GM04504 (cell line): ENCODE data around the gene ROCK2.
A peak's percentile ranks its signal among the peaks of the same experiment; 100 is the strongest.

ENCODE experiments used
- DNase-seq: peaks from one replicate; pipeline ENCODE4 v3.0.0-alpha.2; 2012; ENCODE audit warnings: low read depth

ROCK2 gene

DNA sequence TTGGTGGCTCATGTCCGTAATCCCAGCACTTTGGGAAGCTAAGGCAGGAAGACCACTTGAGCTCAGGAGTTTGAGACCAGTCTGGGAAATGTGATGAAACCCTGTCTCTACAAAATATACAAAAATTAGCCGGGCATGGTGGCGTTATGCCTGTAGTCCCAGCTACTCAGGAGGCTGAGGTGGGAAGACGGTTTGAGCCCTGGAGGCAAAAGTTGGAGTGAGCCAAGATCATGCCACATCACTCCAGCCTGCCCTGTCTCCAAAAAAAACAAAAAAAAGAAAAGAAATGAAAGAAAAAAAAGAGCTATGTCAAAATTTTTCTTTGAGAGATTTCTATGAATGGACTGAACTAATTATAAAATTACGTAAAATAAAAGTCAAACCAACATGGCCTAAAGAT is 34.7 kb downstream of the ROCK2 start:
- DNase-seq = no peak

DNA sequence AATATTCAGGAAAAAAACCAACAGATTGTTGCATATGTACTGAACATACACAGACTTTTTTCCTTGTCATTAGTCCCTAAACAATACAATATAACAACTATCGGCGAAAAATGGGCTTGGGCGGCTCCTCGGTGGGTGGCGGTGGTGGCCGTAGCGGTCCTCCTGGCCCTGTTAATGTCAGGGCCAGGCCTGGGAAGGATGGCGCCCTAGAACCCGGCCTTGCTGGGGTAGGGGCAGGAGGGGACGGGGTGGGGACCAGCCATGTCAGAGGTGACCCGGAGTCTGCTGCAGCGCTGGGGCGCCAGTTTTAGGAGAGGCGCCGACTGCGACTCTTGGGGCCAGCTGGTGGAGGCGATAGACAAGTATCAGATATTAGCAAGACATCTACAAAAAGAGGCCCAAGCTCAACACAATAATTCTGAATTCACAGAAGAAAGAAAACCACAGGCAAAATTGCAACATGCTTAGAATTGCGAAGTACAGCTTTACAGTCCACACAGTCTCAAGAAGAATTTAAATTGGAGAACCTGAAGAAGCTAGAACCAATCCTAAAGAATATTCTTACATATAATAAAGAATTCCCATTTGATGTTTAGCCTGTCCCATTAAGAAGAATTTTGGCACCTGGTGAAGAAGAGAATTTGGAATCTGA is 36.5 kb downstream of the ROCK2 start:
- DNase-seq = no peak

DNA sequence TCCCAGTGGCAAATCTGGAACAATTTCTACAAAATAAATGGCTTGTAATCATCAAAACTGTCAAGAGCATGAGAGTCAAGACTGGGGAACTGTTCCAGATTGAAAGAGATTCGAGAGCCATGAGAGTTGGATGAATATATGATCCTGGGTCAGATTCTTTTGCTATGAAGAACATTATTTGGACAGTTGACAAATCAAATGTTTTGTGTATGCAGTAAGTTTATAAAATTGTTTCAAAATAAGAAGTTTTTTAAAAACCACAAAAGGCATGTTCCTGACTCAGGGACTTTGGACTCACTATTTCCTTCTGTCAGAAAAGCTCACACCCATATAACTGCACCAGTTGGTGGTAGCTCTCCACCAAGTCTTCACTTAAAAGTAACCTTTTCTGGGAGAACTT is 38.5 kb downstream of the ROCK2 start:
- peak; percentile 79 for DNase-seq

DNA sequence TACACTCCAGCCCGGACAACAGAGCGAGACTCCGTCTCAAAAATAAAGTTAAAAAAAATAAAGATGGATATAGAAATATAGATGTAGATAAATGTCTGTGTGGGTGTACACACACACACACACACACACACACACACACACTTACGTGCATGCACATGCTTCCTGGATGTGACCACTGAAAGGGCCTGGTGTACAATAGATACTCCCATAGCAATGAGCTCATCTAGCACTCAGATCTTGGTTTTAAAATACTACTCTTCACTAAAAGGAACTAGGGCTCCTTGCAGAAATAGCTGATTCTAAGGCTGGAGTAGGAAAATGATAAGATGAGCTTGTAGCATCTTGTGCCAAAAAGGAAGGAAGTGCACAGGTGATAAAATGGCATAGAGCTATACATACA is 39.1 kb downstream of the ROCK2 start:
- DNase-seq = no peak

DNA sequence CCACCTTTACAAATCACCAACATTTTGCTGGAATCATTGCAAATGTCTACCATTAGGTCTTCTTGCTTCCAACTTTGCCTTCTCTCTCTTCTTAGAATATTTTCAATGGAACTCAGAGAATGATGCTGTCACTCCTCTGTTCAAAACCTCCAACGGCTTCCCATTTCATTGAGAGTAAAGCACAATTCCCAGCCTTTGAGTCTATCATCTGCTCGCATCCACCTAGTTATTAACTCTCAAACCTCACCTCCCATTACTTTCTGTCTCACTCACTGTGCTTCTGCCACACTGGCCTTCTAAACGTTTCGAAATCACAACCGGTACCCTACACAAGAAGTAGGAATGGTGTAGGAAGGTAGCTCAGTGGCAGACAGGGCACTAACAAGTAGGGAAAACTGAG is 40.0 kb downstream of the ROCK2 start:
- DNase-seq = no peak

DNA sequence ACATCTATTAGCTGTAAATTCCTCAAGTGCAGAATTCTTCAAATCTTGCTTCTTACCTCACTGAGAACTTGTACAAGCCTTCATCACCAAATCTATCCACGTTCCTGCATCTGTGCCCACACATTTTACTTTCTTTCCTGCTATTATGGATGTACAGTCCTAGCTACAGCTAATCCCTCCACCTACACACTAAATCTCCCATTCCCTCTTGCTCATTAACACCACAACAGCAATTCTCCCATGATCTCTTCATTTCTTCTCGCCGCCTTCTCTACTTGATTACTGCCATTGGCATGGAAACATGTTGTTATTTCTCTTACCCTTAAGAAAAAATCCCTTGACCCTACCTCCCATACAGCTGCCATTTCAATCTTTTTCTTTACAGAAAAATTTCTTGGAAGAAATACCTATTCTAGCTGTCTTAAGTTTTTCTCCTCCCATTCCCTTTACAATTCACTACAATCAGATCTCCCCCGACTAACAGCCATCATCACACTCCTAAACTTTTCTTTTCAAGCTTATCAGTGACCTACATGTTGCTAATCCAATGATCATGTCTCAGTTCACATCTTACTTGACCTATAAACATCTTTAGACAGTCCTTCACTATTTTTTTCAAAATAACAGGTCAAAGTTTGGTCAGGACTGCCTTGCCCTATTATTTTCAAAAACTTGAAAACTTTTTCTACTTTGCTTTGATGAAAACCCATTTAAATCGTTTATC is 41.0 kb downstream of the ROCK2 start:
- DNase-seq = no peak

DNA sequence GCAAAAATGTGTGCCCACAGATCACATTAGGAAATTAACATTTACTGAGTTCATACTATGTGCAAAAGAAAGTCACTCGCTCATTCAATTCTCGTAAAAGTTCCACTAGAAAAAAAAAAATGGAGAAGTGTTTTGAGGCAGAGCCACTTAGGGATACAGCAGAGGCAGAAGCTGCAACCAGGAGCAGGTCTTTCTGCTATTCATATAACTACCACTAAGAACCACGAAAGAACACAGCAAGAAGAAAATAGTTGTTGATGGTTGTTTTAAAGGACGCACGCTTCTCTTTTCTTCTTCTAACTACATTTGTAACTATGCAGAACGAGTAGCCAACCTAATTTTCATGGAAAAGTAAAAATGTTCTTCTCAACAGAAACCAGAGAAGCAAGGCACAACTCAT is 45.0 kb downstream of the ROCK2 start:
- DNase-seq = no peak

DNA sequence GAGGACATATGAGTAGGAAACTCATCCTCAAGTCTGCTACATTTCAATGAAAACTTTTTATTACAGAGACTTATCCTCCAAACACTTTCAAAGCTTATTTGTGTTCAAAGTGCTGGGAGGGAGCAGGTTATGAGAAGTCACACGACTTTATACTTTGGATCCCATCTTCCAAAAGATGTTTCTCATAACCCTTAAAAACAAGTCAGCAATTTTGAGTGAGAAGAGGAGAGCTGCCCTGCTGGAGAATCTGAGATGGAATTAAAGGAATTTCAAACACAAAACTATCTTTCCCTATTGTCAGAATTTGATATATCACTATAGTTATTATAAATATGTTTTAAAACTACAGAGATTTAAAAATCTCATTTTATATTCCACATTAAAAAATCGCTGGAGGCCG is 45.8 kb downstream of the ROCK2 start:
- no peak for DNase-seq

DNA sequence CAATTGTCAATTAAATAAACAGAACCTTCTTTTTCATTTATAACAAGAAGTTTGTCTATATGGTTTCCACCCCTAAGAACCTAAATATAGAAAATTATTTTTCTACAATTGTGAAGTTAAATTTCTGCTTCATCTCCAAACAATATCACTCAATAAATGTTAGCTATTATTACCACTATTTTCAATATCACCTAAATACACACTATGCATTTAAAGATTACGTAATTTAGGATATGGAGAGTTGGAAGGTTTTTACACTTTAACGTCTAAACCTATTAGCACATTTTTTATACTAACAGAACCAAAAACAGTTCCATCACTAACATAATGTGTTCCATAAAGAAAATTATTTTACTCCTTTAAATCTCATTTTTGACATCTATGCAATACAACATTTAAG is 48.0 kb downstream of the ROCK2 start:
- DNase-seq = no peak

DNA sequence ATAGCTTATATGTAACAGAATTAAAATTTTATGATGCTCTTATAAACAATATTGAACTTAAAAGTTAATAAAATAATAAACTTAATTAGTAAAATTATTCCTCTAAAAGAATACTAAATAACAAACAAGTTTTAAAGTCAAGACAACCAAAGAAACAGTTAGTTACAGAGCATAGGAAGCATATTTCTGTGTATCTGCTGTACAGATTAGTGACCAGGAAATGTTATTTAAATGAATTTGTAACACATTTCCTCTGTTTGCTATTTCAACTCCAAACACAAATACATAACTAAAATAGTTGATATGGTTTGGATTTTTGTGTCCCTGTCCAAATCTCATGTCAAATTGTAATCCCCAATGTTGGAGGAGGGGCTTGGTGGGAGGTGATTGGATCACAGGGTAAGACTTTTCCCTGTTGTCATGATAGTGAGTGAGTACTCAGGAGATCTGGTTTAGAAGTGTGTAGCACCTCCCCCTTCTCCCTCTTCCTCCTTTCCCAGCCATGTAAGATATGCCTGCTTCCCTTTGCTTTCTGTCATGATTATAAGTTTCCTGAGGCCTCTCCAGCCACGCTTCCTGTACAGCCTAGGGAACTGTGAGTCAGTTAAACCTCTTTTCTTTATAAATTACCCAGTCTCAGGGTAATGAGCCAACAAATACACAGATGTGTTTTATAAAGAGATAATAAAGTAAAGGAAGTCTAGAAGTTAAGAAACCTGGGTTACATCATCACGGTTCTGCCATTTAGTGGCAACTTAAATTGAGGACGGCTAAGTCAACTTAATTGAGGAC is 51.8 kb downstream of the ROCK2 start:
- peak; percentile 17 for DNase-seq

DNA sequence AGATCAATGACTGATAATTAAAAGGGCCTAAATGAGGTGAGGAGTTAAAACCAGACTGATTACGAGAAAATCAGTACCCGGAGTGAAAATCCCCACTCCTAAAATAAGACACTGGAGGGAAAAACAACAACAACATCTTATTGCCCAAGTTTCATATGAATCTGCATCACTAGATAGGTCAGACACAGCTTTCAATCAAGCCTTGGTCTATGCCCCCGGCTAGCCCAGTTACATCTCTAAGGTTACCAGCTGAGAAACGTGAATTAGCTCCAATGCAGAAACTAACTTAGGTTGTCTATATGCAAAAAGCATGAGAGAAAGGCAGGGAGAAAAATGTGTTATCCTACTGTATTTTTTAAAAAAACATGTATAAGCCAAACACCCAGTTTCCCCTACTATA is 53.7 kb downstream of the ROCK2 start:
- no peak for DNase-seq

DNA sequence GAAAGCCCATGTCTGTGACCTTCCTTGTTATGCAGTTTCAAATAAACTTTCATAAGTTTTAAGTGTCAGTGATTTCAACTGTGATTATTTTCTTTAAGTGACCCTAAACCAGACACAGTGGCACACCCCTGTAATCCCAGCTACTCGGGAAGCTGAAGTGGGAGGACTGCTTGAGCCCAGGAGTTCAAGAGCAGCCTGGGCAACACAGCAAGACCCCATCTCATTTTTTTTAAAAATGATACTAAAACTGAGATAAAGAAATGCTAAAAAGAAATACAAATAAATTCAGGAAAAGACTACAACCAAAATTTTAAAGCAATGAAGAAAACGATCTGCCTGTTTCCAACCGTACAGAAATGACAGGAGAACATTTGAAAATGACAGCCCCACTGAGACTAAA is 54.2 kb downstream of the ROCK2 start:
- DNase-seq = no peak

DNA sequence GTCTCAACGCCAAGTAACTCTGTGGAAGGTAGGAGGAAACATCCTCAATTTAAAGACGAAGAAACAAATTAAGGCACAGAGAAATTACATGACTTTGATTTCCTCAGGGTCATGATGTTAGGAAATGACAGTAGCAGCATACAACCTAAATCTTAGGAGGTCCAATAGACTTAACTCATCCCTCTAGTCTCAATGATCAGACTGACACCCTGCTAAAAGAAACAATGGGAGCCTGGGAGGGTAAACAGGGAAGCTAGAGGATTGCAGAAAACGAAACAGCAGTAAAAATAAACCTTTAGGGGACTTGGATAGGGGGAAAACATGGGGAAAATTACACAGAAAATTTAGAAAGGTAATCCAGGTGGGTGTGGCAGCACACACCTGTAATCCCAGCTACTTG is 56.0 kb downstream of the ROCK2 start:
- no peak for DNase-seq

DNA sequence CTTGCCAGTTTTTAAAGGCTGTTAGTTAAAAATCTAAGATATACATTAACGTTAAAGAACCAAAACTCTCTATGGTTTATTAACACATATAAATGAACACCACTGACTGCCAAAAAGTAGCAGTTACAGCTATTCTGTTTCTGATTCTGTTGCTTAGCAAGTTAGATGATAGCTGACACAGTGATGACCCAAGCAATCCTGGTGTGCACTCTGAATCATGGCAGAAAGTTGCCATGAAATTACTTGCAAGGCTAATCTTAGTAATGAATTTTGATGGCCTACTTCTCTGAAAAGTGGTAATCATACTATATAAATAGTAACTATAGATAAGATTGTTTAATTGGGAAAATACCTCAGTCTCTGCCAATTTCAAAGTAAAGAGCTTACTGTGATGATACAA is 57.7 kb downstream of the ROCK2 start:
- DNase-seq = peak; percentile 10

DNA sequence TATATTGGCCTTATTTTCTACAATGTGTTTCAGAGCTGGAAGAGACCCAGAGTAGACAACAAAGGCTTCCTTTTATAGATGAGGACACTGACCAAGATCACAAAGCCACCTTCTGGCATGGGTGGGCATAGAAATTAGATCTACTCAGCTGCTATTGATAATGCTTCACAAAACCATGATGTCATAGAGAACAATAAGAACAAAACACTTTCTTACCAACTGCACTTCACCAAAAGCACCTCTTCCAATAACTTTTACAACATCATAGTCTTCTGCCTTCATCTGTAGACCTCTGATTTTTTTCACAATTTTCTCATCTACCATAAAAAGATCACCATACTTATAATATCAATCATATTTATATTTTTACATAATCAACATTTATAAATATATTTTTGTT is 58.1 kb downstream of the ROCK2 start:
- DNase-seq = no peak

DNA sequence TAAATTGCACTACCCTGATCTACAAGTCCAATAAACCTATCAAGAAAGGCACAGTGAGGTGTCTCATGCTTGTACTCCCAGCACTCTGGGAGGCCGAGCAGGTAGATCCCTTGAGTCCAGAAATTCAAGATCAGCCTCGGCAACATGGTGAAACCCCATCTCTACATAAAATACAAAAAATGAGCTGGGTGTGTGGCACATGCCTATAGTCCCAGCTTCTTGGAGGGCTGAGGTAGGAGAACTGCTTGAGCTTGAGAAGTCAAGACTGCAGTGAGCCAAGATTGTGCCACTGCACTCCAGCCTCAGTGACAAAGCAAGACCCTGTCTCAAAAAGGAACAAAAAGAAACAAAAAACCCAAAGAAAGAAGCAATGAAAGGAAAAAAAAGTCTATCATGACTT is 58.9 kb downstream of the ROCK2 start:
- no peak for DNase-seq

DNA sequence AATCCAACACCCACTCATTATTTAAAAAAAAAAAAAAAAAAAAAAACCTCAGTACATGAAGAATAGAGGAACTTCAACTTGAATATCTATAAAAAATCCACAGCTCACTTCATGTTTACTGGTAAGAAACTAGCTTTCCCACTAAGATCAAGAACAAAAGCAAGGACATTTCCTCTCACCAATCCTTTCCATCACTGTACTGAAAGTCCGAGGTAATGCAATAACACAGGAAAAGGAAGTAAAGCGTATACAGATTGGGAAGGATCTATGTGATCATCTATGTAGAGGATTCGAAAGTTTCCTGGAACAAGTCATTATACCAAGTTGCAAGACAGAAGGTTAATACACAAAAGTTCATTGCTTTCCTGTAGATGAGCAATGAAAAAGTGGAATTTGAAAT is 63.2 kb downstream of the ROCK2 start:
- DNase-seq = no peak

DNA sequence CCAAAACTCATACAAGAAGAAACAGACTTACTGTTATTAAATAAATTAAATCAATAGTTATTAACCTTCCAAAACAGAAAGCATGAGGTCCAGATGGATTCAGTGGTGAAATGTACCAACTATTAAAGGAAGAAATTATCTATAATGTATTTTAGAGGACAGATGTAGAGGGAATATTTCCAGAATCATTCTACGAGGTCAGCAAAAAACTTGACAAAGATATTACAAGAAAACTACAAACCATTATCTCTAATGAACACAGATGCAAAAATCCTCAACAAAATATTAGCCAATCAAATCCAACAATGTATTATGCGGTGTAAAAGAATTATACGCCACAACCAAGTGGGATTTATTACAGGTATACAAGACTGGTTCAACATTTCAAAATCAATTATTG is 63.7 kb downstream of the ROCK2 start:
- DNase-seq = no peak

DNA sequence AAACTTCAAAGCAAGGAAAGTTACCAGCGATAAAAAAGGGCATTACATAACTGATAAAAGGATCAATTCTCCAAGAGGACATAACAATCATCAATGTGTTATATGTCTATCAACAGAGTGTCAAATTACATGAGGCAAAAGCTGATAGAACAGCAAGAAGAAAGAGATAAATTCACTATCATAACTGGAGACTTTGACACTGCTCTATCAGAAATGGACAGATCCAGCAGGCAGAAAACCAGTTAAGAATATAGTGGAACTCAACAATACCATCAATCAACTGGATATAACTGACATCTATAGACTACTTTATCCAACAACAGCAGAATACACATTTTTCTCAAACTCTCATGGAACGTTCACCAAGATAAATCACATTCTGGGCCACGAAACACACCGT is 65.0 kb downstream of the ROCK2 start:
- no peak for DNase-seq

DNA sequence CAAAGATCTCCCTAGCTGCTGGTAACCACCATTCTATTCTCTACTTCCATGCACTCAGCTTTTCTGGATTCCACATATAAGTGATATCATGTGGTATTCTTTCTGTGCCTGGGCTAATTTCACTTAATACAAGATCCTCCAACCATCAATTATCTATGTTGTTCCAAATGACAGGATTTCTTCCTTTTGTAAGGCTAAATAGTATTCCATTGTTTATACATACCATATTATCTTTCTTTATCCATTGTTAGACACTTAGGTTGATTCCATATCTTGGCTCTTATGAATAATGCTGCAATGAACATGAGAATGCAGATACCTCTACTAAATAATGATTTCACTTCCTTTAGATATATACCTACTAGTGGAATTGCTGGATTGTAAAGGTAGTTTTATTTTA is 66.2 kb downstream of the ROCK2 start:
- no peak for DNase-seq

DNA sequence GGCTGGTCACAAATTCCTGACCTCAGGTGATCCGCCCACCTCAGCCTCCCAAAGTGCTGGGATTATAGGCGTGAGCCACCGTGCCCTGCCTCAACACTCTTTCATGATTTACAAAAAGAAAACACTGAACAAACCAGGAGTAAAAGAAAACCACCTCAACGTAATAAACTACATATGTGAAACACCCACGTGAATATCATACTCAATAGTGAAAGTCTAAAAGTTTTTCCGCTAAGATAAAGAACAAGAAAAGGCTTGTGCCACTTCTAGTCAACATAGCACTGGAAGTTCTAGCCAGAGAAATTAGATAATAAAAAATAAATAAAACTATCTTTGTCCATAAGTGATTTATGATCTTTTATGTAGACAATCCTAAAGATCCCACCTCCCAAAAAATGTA is 68.5 kb downstream of the ROCK2 start:
- DNase-seq = no peak

DNA sequence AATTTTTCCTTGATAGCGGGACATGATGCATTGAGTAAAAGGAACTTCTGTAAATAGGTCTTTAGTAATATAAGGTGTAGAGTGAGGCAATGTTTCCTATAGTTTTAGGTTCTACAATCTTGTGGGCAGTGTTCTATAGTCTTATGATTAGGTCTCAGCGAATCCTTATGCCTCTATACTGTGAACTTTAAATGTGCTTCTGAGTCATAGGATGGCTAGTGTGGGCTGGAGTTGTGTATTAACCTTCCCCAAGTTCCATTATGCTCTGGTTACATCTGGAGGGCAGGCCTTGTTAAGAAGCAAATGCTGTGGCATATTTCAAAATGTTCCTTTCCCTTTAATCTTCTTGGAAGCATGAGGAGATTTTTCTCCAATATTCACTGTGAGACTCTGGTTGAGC is 73.5 kb downstream of the ROCK2 start:
- DNase-seq = peak; percentile 7

DNA sequence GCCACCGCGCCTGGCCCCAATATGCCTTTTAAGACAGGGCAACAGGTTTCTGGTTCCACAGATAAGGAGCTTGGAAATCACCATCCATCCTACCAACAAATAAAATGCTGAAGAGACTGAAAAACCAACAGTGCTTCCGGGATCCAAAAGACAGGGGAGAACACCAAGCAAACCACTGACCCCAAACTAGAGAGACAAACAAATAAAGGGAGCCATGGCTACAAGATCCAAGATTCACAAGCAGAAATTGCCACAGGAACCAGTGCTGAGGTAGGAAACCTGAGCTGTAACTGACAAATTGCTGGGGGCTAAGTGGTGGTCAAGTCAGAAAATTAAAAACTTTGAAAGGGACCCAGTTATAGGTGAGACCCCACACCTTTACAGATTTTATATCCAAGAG is 76.5 kb downstream of the ROCK2 start:
- no peak for DNase-seq
